HG03558 (cell line): ENCODE measurements around the gene ATP5F1D.

ENCODE experiments used
- ATAC-seq: cut with Tn5 transposase; IDR thresholded peaks from one replicate; pipeline ENCODE4 v1.9.1; 2021; ENCODE audit warnings: moderate number of reproducible peaks; ENCODE audit not compliant: unreplicated experiment; ENCODE audit errors: extremely low read depth

Gene ATP5F1D

GRCh38 chr19:1290196-1290702 lies 48.7 kb downstream of the ATP5F1D start:
- no peak for ATAC-seq

GRCh38 chr19:1290703-1291651 lies 49.4 kb downstream of the ATP5F1D start:
- no peak for ATAC-seq

- ATAC-seq = no peak
Measured at GRCh38 chr19:1291761-1292418, 50.3 kb downstream of the ATP5F1D start.

GRCh38 chr19:1292419-1293151 lies 51.0 kb downstream of the ATP5F1D start:
- ATAC-seq = no peak

GRCh38 chr19:1293782-1294604 lies 52.4 kb downstream of the ATP5F1D start:
- ATAC-seq = no peak
